Measurements from ENCODE around the gene KLRG1. TPM values are rescaled to one million over a fixed set of nuclear protein-coding genes. Genes with fewer than 3 reads are reported as not detected.

KLRG1 gene
- total and polyA plus RNA-seq, 9 of the 15 experiments (the other 6 are each of a cell fraction or from before 2014, with no cell fraction given) = 1.4 to 7.2 (median 2.1) TPM

DNA sequence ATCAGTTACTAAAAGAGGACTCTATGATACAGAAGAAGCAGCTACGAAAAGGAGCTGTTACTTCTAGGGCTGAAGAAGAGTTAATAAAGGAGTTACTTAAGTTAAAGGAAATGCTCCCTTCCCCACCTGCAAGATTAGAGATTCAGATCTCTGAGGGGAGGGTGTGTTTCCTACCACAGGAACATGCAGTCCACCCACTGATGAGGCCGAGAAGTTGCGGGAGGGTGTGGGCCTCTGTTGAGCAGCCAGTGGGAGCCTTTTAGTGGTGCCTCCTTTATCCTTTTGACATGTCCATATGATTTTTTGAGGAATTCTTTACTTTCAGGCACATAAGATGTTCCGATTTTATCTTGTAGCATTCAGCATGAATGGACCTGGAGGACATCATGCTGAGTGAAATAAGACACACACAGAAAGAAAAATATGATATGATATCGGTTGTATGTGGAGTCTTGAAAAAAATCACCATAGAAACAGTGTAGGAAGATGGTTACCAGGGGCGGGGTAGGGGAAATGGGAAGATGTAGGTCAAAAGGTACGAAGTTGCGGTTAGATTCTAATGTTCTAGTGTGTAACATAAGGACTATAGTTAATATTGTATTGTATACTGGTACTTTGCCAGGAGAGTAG is 35.5 kb upstream of the KLRG1 start:
- Histone ChIP-seq H3K79me2 (ENCODE audit: control insufficient read depth, insufficient read depth, low read length) (peaks cover 25% of the 10 kb centered on the region), H3K27ac (ENCODE audit: extremely low read depth, low read depth, low read length) (no peak overlapping the region)

More for the DNA sequence above, 35.5 kb upstream of the KLRG1 start:
- peaks cover 3 to 5% of the 10 kb centered on the region in 2 experiments; a peak in 4 of 5 replicates for H3K4me1 ChIP-seq (replicated peaks in 1 of 2; ENCODE audit: control insufficient read depth in 2 of 2, insufficient read depth in 2 of 2, low read length in 2 of 2)
- 73% methylated on average over 8 of the region's 8 CpGs for WGBS (ENCODE audit: insufficient coverage, low coverage, missing lambda C conversion rate)
- no peak for TF ChIP-seq RERE (CRISPR knock-in tag; IDR thresholded peaks at IDR 0.05; ENCODE audit: borderline replicate concordance)
- TF ChIP-seq SREBF2 (CRISPR knock-in tag; IDR thresholded peaks at IDR 0.05) = no peak
- TF ChIP-seq ELF2 (CRISPR knock-in tag; IDR thresholded peaks at IDR 0.05) = no peak
- no peak for TF ChIP-seq ZBTB1 (CRISPR knock-in tag; IDR thresholded peaks at IDR 0.05; ENCODE audit: borderline replicate concordance, low read depth)
- TF ChIP-seq GABPA (tag; conservative IDR thresholded peaks at IDR 0.05; ENCODE audit: low read depth) = no peak
- TF ChIP-seq ILK (tag; IDR thresholded peaks at IDR 0.05; ENCODE audit: borderline replicate concordance, low read depth) = no peak
- TF ChIP-seq PCBP2 (IDR thresholded peaks at IDR 0.05; ENCODE audit: low read depth, low read length, poor library complexity, severe bottlenecking) = no peak
- TF ChIP-seq, protein P1, sequence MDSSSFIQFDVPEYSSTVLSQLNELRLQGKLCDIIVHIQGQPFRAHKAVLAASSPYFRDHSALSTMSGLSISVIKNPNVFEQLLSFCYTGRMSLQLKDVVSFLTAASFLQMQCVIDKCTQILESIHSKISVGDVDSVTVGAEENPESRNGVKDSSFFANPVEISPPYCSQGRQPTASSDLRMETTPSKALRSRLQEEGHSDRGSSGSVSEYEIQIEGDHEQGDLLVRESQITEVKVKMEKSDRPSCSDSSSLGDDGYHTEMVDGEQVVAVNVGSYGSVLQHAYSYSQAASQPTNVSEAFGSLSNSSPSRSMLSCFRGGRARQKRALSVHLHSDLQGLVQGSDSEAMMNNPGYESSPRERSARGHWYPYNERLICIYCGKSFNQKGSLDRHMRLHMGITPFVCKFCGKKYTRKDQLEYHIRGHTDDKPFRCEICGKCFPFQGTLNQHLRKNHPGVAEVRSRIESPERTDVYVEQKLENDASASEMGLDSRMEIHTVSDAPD (CRISPR knock-in tag; IDR thresholded peaks at IDR 0.05) = no peak
- no peak for TF ChIP-seq ZBTB7A (IDR thresholded peaks at IDR 0.05; ENCODE audit: borderline replicate concordance, control insufficient read depth, low read depth, low read length)
- no peak for TF ChIP-seq KLF10 (CRISPR knock-in tag; IDR thresholded peaks at IDR 0.05)
- TF ChIP-seq ZEB2 (IDR thresholded peaks at IDR 0.05) = no peak
- TF ChIP-seq STAT5B (CRISPR knock-in tag; IDR thresholded peaks at IDR 0.05) = no peak
- TF ChIP-seq NFATC3 (IDR thresholded peaks at IDR 0.05) = no peak
- TF ChIP-seq MAFF (IDR thresholded peaks at IDR 0.05; ENCODE audit: low read length) = no peak
- no peak overlapping the region for H3K9ac ChIP-seq (ENCODE audit: insufficient read depth in 1 of 2, low read depth in 2 of 2, low read length in 2 of 2)
- BruUV-seq (replicated peaks) = no TSS peak
- peaks cover 5% of the 10 kb centered on the region; the same call in 1 of the 2 replicates for H4K20me1 ChIP-seq (replicated peaks; ENCODE audit: control insufficient read depth, insufficient read depth, low read length)
- no peaks in the 10 kb centered on the region for H3K36me3 ChIP-seq (ENCODE audit: control insufficient read depth, insufficient read depth, low read length)
- CTCF ChIA-PET (ENCODE audit: low intra/inter-chr PET ratio) = no interaction called here
- H3K9me3 ChIP-seq (replicated peaks; ENCODE audit: control insufficient read depth, insufficient read depth, low read depth, low read length) = no peaks in the 10 kb centered on the region
- FAIRE-seq (no peak), ATAC-seq (no peak), DNase-seq (ENCODE audit: extremely low read depth in 1 of 4, low spot score in 3 of 4) (no peak)
- in situ Hi-C loops (cut with MboI) (no loop called here), intact Hi-C loops (cut with micrococcal nuclease) (no loop called here)
- POLR2A ChIA-PET = no interaction called here
- H3K4me2 ChIP-seq (ENCODE audit: insufficient read depth, low read length) = no peak overlapping the region
- H3K27me3 ChIP-seq (ENCODE audit: control insufficient read depth in 2 of 2, insufficient read depth in 2 of 2, low read length in 2 of 2) = no peaks in the 10 kb centered on the region
- no peak overlapping the region for H3K4me3 ChIP-seq
- no peak overlapping the region for H2AFZ ChIP-seq (ENCODE audit: low read depth, low read length)
- H3K9me1 ChIP-seq (ENCODE audit: control insufficient read depth, insufficient read depth, low read length) = no peaks in the 10 kb centered on the region

Measured in K562 (cell line).